GM13976 (cell line): ENCODE data around the gene PLLP.

Source experiments
- DNase-seq: peaks from one replicate; pipeline ENCODE4 v3.0.0; 2012; ENCODE audit warnings: low spot score
- in situ Hi-C: fragments of 300-500 bp; cut with MboI; formaldehyde crosslinking; loops from one replicate; pipeline ENCODE4 v1.12.0; 2022; ENCODE audit warnings: low sequenced_read_pairs, mixed read lengths, inconsistent platforms; ENCODE audit not compliant: unreplicated experiment
- TF ChIP-seq, protein P1 (sequence below): IDR thresholded peaks from 2 replicates; pipeline ENCODE4 v1.5.1; 2012; ENCODE audit warnings: borderline replicate concordance, mild to moderate bottlenecking; ENCODE audit not compliant: insufficient read depth; ENCODE audit errors: extremely low read depth, missing control alignments, control extremely low read depth

Gene PLLP

DNA sequence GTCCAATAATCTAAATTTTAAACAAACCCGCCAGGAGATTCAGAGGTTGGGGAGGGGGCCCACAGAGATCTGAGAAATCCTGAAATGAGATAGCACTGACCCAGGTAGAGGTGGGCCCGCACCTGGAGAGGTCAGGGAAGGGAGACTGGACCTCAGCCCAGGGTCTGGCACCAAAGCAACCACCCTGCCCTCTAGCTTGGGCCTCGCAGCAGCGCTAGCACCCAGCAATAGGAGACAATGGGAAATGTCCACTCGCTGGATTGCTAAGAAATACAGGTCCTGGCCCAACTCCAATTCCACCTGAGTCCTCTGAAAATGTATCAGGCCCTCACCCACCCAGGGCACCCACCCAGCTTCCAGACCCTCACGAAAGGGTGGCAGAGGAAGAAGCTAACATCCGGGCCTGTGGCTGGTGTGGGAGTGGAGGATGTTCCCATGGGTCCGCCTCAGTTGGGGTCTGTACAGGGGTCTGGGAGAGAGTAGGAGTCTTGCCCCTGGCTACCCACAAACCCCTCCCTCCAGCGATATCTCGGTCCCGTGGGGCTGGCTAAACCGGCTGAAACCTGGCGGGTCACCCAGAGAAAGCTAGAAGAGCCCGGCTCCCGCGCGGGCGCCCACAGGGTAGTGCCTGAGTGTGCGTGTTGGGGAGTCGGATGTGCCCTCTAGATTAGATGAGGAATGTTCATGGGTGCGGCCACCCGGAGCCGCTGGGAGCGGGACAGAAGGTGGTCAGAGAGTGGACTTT is 1.1 kb downstream of the PLLP start:
- TF ChIP-seq, protein P1, sequence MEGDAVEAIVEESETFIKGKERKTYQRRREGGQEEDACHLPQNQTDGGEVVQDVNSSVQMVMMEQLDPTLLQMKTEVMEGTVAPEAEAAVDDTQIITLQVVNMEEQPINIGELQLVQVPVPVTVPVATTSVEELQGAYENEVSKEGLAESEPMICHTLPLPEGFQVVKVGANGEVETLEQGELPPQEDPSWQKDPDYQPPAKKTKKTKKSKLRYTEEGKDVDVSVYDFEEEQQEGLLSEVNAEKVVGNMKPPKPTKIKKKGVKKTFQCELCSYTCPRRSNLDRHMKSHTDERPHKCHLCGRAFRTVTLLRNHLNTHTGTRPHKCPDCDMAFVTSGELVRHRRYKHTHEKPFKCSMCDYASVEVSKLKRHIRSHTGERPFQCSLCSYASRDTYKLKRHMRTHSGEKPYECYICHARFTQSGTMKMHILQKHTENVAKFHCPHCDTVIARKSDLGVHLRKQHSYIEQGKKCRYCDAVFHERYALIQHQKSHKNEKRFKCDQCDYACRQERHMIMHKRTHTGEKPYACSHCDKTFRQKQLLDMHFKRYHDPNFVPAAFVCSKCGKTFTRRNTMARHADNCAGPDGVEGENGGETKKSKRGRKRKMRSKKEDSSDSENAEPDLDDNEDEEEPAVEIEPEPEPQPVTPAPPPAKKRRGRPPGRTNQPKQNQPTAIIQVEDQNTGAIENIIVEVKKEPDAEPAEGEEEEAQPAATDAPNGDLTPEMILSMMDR, result no peak
- in situ Hi-C loops, result no loop called here
- DNase-seq, result no peak

DNA sequence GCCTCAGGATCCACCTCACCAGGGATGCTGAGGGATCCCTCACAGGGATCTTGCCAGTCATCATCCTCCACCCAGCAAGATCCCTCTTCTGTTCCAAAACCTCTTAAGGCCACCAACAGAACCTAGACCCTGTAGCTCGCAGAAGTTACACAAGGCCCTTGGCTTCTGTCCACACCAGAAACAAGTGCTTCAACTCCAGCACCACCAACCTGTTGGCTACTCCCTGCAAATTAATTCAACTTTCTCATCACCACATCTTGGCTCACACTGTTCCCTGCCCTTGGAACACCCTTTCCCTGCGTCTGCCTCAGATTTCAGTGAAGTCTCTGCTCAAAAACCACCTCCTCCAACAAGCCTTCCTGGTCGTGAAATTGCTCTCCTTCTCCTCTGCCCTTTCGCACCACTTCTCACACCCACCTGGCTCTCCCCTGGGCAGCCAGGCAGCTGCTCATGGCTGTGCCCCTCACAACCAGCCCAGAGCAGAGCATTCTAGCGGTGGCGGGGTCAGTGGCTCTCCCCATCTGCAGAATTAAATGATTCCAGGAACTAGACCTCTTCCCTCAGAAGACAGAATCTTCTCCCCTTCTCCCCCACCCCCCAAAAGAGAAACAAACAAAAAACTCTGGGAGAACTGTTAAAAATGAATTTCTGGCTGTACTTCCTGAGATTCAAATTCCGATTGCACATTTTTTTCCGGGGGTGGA is 1.8 kb downstream of the PLLP start:
- no peak for DNase-seq
- in situ Hi-C loops, result no loop called here
- TF ChIP-seq, protein P1, result no peak

DNA sequence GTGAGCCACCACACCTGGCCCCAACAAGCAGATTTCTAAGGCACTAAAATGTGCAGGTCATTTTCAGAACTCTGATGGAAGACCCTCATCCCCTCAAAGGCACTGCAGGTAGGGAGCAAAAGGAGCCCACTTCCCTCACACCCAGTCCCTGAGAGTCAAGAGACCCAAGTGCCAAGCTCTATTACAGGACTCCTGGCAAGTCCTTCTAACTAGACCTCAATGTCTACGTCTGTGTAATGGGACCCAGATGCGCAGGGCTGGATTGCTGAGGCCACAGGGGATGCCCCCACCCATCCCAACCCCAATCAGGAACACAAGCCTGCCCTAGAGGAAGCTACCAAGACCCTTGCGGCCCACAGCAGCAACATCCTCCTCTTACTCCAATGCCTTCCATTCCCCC is 2.7 kb downstream of the PLLP start:
- in situ Hi-C loops, result no loop called here
- TF ChIP-seq, protein P1, result no peak
- no peak for DNase-seq

DNA sequence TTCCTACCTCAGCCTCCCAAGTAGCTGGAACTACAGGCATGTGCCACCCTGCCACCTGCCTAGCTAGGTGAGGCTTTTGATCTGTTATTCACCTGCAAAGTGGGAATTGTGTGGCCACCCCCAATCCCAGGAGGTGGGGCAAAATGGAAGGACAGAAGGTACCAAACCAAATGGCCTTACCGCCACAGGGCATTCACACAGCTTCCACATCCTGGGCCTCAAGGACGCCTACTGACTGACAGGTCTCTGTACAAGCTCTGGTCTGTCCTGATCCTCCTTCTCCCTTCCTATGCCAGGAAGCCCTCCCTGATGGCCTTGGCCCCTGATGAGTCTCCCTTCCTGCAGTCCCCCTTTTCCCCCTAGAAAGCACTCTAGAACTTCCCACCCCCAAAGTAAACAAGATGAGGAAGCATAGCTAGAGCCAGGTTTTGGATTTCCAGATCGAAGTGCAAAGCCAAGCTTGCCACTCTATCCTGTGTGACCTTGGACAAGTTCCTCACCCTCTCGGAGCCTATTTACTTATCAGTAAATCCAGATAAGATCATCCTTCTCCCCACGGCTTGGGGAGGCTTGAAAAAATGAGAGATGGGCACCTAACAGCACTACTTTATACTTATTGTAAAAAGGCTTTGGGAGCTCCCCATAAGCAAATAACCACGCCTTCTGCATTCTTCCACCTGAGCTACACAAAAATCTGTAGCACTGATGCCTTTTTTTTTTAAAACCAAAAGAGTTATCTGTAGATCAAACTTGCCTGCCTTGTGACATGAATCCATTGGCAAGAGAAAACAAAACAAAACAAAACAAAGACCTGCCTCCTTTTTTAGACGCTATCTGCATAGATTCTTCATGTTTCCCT is 4.5 kb downstream of the PLLP start:
- TF ChIP-seq, protein P1, result no peak
- in situ Hi-C loops, result no loop called here

DNA sequence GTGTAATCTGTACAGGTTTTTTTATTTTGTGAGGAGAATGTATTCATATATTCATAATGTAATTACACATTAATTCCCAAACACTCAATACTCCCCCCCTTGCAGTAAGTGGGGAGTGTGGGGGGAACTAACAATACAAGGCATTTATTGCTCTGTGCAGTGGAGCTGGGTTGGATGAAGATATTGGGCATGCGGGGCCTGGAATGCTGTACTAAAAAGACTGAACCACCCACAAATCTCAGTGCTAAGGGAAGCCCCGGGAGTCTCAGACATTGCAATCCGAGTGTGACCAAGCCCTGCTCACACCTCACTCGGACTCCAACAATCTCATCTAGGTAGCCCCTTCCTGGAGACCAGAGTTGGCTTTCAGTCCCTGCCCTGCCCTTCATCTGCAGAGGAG is 6.0 kb downstream of the PLLP start:
- no peak for DNase-seq
- in situ Hi-C loops, result no loop called here
- TF ChIP-seq, protein P1, result no peak

More for the DNA sequence above, 4.5 kb downstream of the PLLP start:
- no peak for DNase-seq

DNA sequence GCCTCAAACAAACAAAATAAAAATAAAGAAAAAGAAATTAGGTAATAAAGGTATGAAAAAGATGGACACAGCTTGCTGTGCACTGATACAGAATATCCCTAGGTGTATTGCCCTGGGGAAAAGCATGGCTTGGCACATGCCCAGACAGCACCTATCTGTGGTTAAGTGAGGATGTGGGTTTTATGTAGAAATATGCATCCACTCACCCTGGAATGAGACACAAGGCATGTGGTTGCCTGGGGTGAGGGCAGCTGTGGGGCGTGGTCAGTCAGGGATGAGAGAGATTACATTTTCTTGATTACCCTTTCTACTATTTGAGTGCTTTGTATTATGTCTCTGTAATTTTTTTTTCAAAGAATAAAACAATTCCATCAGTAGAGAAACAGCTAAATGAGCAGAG is 6.9 kb downstream of the PLLP start:
- no peak for DNase-seq
- TF ChIP-seq, protein P1, result no peak
- in situ Hi-C loops, result no loop called here
